HepG2 (cell line): Measurements from ENCODE around the gene CARD8. TPM values are rescaled to one million over a fixed set of nuclear protein-coding genes. Genes with fewer than 3 reads are reported as not detected.

Experiments
- ATAC-seq: fragments of 200-7000 bp; cut with Tn5 transposase; 3 replicates; pipeline ENCODE4 v1.9.1; 2020; ENCODE audit warnings: mild to moderate bottlenecking, moderate library complexity
- BruUV-seq: library from RNA; stranded (reverse); fragments of 400-500 nt; replicated peaks from 2 replicates; lab custom pipeline; 2021; lab: Mats Ljungman, UMichigan
- CTCF ChIA-PET: fragments of 300-600 bp; formaldehyde crosslinking; extraction: SDS; loops from one replicate; lab custom pipeline; 2021; ENCODE audit warnings: low total read pairs, inconsistent platforms, low intra/inter-chr PET ratio; lab: Yijun Ruan, JAX
- POLR2A ChIA-PET: fragments of 350-600 bp; sonication (Branson Sonifier 250); formaldehyde crosslinking; loops from one replicate; lab custom pipeline; 2020; ENCODE audit warnings: antibody characterized with exemption, inconsistent platforms; lab: Yijun Ruan, JAX
- DNase-seq: peaks from one replicate; pipeline ENCODE4 v3.0.0-alpha.2; 2015; ENCODE audit warnings: low spot score
- FAIRE-seq: peaks from 3 replicates; lab custom pipeline; 2011; peaks lifted over from hg19 to GRCh38; lab: Jason Lieb, UNC
- H2AFZ ChIP-seq: one replicate; pipeline ENCODE4 v1.6.1; 2011; ENCODE audit warnings: low read length, inconsistent platforms
- H3K27ac ChIP-seq: fragments of 300-600 bp; 3 replicates; pipeline ENCODE4 v1.8.0; 2011; ENCODE audit warnings: mixed run types, mild to moderate bottlenecking, mixed read lengths, low read length, inconsistent platforms; ENCODE audit not compliant: insufficient read depth; ENCODE audit errors: extremely low read length
- H3K27me3 ChIP-seq, 2 experiments: fragments of 200-600 bp in 1 of 2; 2 replicates in 1 of 2; 3 replicates in 1 of 2; pipeline versions ENCODE4 v1.6.0 to v1.8.0; 2011; ENCODE audit warnings: low read length in 2 of 2, mild to moderate bottlenecking in 2 of 2, moderate library complexity in 2 of 2, inconsistent platforms in 1 of 2; ENCODE audit not compliant: insufficient read depth in 2 of 2, control insufficient read depth in 1 of 2
- H3K36me3 ChIP-seq, 2 experiments: fragments of 200-600 bp in 1 of 2; replicated peaks in 1 of 2; 2 replicates in 1 of 2; 3 replicates in 1 of 2; pipeline versions ENCODE4 v1.5.1 to v1.8.0; 2011; ENCODE audit warnings: low read length in 2 of 2, inconsistent platforms in 1 of 2; ENCODE audit not compliant: insufficient read depth in 2 of 2, control insufficient read depth in 1 of 2
- H3K4me1 ChIP-seq: 2 replicates; pipeline ENCODE4 v1.5.1; 2012; ENCODE audit warnings: low read length, inconsistent platforms; ENCODE audit not compliant: insufficient read depth
- H3K4me2 ChIP-seq: 2 replicates; pipeline ENCODE4 v1.6.0; 2011; ENCODE audit warnings: low read depth, low read length, inconsistent platforms
- H3K4me3 ChIP-seq, 3 experiments: fragments of 200-600 bp in 1 of 3; sonication (generic), shearing (Covaris generic) in 1 of 3; replicated peaks in 1 of 3; 2 replicates each; pipeline ENCODE4 v1.5.1; 2011 to 2016; ENCODE audit warnings: low read length in 3 of 3, inconsistent platforms in 2 of 3, low read depth in 2 of 3, mild to moderate bottlenecking in 2 of 3, control low read depth in 1 of 3, mixed read lengths in 1 of 3; ENCODE audit not compliant: insufficient read depth in 1 of 3
- H3K79me2 ChIP-seq: one replicate; pipeline ENCODE4 v1.6.1; 2011; ENCODE audit warnings: low read length, inconsistent platforms; ENCODE audit not compliant: insufficient read depth
- H3K9ac ChIP-seq: 2 replicates; pipeline ENCODE4 v1.6.0; 2011; ENCODE audit warnings: mild to moderate bottlenecking, low read depth, low read length, inconsistent platforms; ENCODE audit not compliant: insufficient read depth
- H3K9me3 ChIP-seq: 2 replicates; pipeline ENCODE4 v1.5.1; 2012; ENCODE audit warnings: mild to moderate bottlenecking, low read length
- H4K20me1 ChIP-seq: 2 replicates; pipeline ENCODE4 v1.6.0; 2011; ENCODE audit warnings: inconsistent platforms, mild to moderate bottlenecking, low read length, moderate library complexity; ENCODE audit not compliant: insufficient read depth
- AGO2 ChIP-seq: fragments of 200-400 bp; formaldehyde crosslinking; optimal IDR thresholded peaks from 2 replicates; pipeline ENCODE3; 2017; ENCODE audit warnings: mild to moderate bottlenecking, low read depth, low read length, moderate library complexity
- FOXA3 ChIP-seq: IDR thresholded peaks from 2 replicates; pipeline ENCODE4 v1.6.1; 2016; ENCODE audit warnings: missing genetic modification reagents, missing compliant biosample characterization
- GABPA ChIP-seq, 2 experiments: IDR thresholded peaks; 2 replicates each; pipeline ENCODE4 v1.6.1; 2011 to 2016; ENCODE audit warnings: low read depth in 2 of 2, low read length in 1 of 2, missing biosample characterization in 1 of 2, missing genetic modification characterization in 1 of 2
- MTF1 ChIP-seq: sonication (generic); formaldehyde crosslinking; IDR thresholded peaks from 2 replicates; pipeline ENCODE4 v1.5.0; 2020; ENCODE audit warnings: missing genetic modification reagents
- ZBTB20 ChIP-seq: sonication (generic); formaldehyde crosslinking; IDR thresholded peaks from 2 replicates; pipeline ENCODE4 v1.8.1; 2023; ENCODE audit warnings: missing genetic modification reagents, low read depth, mild to moderate bottlenecking, borderline replicate concordance
- ZNF12 ChIP-seq: sonication (generic); formaldehyde crosslinking; IDR thresholded peaks from 2 replicates; pipeline ENCODE4 v1.5.0; 2020; ENCODE audit warnings: missing genetic modification reagents
- ZNF317 ChIP-seq: sonication (generic); formaldehyde crosslinking; IDR thresholded peaks from 2 replicates; pipeline ENCODE4 v1.5.0; 2020; ENCODE audit warnings: mild to moderate bottlenecking, missing genetic modification reagents
- ZNF33A ChIP-seq: sonication (generic); formaldehyde crosslinking; IDR thresholded peaks from 2 replicates; pipeline ENCODE4 v1.5.1; 2020; ENCODE audit warnings: missing genetic modification reagents, mild to moderate bottlenecking, moderate library complexity, borderline replicate concordance
- whole genome bisulfite sequencing: methylation state at CpG from one replicate; pipeline ENCODE4 v1.1.6; 2017; ENCODE audit warnings: low lambda C conversion rate; 5-methylcytosine and 5-hydroxymethylcytosine counted together
- in situ Hi-C: cut with HindIII; loops from 2 replicates; pipeline ENCODE4 v1.10.0; 2017; ENCODE audit warnings: low pct_unique_long_range_greater_than_20kb; ENCODE audit not compliant: extremely low pct_ligation_motif_present
- intact Hi-C: fragments of 100-400 bp; cut with micrococcal nuclease; formaldehyde crosslinking; loops from one replicate; pipeline ENCODE4 v1.10.0; 2022; ENCODE audit not compliant: unreplicated experiment
- polyA plus RNA-seq, 8 experiments: library from polyadenylated mRNA; depleted of rRNA in 3 of 8; stranded (reverse) in 7 of 8; unstranded in 1 of 8; fragments of >200 nt; fragmentation: Illumina TruSeq in 4 of 8; extraction: Trizol in 4 of 8; gene quantifications; 2 replicates each; pipeline versions ENCODE4 v1.2.1 to v1.2.3, GENCODE V29; 2011 to 2016; ENCODE audit warnings: low read depth in 4 of 8, missing spikeins in 1 of 8, mixed read lengths in 1 of 8; ENCODE audit not compliant: insufficient read depth in 1 of 8
- total RNA-seq, 5 experiments: library from RNA; depleted of rRNA; stranded (reverse); fragments of >200 nt; fragmentation: Illumina TruSeq; extraction: Trizol; gene quantifications; 2 replicates each; pipeline ENCODE4 v1.2.3, GENCODE V29; 2016; ENCODE audit warnings: low read depth in 1 of 5
- TF ChIP-seq, protein P1 (sequence below): sonication (generic); formaldehyde crosslinking; IDR thresholded peaks from 2 replicates; pipeline ENCODE4 v1.8.1; 2023; ENCODE audit warnings: mild to moderate bottlenecking, moderate library complexity, missing genetic modification reagents
- TF ChIP-seq, protein P2 (sequence below): sonication (generic); formaldehyde crosslinking; IDR thresholded peaks from 2 replicates; pipeline ENCODE4 v1.5.0; 2020; ENCODE audit warnings: mild to moderate bottlenecking, missing genetic modification reagents, moderate library complexity
- TF ChIP-seq, protein P3 (sequence below): sonication (generic); formaldehyde crosslinking; IDR thresholded peaks from 2 replicates; pipeline ENCODE4 v1.4.0; 2020; ENCODE audit warnings: mild to moderate bottlenecking, low read depth, missing genetic modification reagents

Gene CARD8
- total and polyA plus RNA-seq, 2 of the 13 experiments (the other 11 are each of a cell fraction or from before 2014, with no cell fraction given): 15.0 to 19.2 TPM

DNA sequence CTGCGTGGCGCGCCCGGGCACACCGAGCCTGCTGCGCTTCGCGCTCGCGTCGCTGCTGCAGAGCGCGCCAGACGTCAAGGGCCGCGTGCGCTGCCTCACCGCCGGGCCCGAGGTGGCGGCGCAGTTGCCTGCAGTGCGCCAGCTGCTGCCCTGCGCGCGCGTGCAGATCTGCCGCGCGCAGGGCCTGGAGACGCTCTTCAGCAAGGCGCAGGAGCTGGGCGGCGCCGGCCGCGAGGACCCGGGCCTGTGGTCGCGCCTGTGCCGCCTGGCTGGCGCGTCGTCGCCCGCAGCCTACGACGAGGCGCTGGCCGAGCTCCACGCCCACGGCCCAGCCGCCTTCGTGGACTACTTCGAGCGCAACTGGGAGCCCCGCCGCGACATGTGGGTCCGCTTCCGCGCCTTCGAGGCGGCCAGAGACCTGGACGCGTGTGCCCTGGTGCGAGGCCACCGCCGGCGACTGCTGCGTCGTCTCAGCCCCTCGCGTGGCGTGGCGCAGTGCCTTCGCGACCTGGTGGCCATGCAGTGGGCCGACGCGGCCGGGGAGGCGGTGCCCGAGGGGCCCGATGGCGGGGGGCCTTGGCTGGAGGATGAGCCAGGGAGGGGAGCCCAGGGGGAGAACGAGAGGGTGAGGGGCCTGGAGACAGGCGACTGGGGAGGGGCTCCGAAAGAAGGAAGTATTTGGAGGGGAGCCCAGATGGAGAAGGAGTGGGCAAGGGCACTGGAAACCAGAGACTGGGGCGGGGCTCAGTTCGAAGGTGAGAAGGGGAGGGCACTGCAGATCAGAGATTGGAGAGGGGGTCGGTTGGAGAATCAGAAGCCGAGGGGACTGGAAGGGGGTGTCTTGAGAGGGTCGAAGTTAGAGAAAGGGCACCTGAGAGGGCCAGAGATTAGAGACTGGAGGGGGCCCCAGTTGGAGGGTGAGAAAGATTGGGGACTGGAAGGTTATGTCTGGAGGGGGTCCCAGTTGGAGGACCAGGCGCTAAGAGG is 60.6 kb downstream of the CARD8 start:
- no peaks in the 10 kb centered on the region for H4K20me1 ChIP-seq
- no peaks in the 10 kb centered on the region for H3K9me3 ChIP-seq
- FAIRE-seq (no peak), ATAC-seq (no peak), DNase-seq (no peak)
- H3K27me3 ChIP-seq: no peaks in the 10 kb centered on the region
- H2AFZ ChIP-seq: no peak overlapping the region
- 90% methylated on average over 57 of the region's 95 CpGs for WGBS
- no peak for TF ChIP-seq GABPA (IDR thresholded peaks at IDR 0.05; ENCODE audit: low read depth, low read length)
- TF ChIP-seq GABPA (CRISPR knock-in tag; IDR thresholded peaks at IDR 0.05; ENCODE audit: low read depth): no peak
- TF ChIP-seq MTF1: no peak
- TF ChIP-seq AGO2: peak; percentile 55
- TF ChIP-seq ZBTB20 (CRISPR knock-in tag): no peak
- no peak overlapping the region for H3K27ac ChIP-seq
- no peaks in the 10 kb centered on the region for H3K79me2 ChIP-seq
- POLR2A ChIA-PET: no interaction called here
- intact Hi-C loops (no loop called here), in situ Hi-C loops (no loop called here)
- H3K4me2 ChIP-seq: no peak overlapping the region
- no peaks in the 10 kb centered on the region for H3K4me1 ChIP-seq
- BruUV-seq: no TSS peak
- H3K36me3 ChIP-seq: no peaks in the 10 kb centered on the region
- H3K4me3 ChIP-seq: no peak overlapping the region
- no peak overlapping the region for H3K9ac ChIP-seq
- CTCF ChIA-PET: no interaction called here

DNA sequence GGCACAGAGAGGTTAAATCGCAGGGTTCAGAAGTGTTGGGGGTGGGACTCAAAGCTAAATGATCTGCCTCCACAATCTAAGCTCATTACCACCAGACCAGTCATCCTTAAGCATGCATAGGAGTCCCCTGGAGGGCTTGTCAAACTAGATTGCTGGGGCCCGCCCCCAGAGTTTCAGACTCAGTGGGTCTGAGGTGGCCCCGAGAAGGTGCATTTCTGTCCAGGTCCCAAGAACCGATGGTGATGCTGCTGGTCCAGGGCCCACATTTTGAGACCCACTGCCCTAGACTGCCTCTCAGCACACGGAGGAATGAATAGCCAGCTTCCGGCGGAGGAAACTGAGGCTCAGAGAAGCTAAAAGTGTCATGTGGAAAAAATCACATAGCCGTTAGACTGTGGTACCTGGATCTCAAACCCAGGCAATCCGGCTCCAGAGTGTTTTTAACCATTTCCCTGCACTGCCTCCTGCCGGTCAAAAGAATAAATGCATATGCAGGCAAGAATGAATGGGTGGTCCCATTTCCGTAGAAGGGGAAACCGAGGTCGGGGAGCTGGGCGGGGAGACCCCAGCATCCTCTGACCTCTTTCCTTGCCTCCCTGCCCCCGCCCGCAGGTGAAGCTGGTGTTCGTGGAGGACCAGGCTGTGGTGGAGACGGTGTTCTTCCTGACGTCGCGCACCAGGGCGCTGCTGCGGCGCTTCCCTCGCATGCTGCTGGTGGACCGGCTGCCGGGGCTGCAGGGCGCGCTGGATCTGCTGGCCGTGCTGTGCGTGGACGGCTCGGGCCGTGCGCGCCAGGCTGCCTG is 61.5 kb downstream of the CARD8 start:
- ChIA-PET POLR2A (no interaction called here), CTCF (no interaction called here)
- intact Hi-C loops: no loop called here
- in situ Hi-C loops: no loop called here
- Histone ChIP-seq H3K4me2 (no peak overlapping the region), H4K20me1 (no peaks in the 10 kb centered on the region), H2AFZ (no peak overlapping the region), H3K79me2 (no peaks in the 10 kb centered on the region), H3K36me3 (no peaks in the 10 kb centered on the region), H3K9ac (no peak overlapping the region), H3K4me1 (no peaks in the 10 kb centered on the region), H3K9me3 (no peaks in the 10 kb centered on the region), H3K4me3 (no peak overlapping the region), H3K27me3 (no peaks in the 10 kb centered on the region), H3K27ac (no peak overlapping the region)
- ATAC-seq: no peak
- no TSS peak for BruUV-seq
- DNase-seq: peak; percentile 18
- 67% methylated on average over 18 of the region's 36 CpGs for WGBS
- FAIRE-seq: no peak
- TF ChIP-seq ZNF12 (CRISPR knock-in tag) (no peak), ZNF33A (CRISPR knock-in tag) (no peak), FOXA3 (CRISPR knock-in tag) (no peak), ZNF317 (CRISPR knock-in tag) (no peak)
- TF ChIP-seq, protein P1, sequence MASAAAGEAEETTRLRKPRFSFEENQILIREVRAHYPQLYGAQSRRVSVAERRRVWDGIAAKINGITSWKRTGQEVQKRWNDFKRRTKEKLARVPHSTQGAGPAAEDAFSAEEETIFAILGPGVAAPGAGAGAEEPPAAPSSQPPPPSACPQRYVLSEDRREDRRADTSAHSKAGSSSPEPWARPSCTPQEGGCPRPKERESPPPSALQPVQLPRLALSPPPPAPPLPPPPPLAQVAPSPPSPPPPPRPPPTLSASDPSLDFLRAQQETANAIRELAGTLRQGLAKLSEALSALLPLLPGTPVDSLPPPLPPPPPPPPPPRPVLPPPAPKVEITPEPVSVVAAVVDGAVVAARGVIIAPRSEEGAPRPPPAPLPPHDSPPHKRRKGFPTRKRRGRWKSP (CRISPR knock-in tag): no peak
- TF ChIP-seq, protein P2, sequence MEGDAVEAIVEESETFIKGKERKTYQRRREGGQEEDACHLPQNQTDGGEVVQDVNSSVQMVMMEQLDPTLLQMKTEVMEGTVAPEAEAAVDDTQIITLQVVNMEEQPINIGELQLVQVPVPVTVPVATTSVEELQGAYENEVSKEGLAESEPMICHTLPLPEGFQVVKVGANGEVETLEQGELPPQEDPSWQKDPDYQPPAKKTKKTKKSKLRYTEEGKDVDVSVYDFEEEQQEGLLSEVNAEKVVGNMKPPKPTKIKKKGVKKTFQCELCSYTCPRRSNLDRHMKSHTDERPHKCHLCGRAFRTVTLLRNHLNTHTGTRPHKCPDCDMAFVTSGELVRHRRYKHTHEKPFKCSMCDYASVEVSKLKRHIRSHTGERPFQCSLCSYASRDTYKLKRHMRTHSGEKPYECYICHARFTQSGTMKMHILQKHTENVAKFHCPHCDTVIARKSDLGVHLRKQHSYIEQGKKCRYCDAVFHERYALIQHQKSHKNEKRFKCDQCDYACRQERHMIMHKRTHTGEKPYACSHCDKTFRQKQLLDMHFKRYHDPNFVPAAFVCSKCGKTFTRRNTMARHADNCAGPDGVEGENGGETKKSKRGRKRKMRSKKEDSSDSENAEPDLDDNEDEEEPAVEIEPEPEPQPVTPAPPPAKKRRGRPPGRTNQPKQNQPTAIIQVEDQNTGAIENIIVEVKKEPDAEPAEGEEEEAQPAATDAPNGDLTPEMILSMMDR (CRISPR knock-in tag): peak; percentile 60
- TF ChIP-seq, protein P3, sequence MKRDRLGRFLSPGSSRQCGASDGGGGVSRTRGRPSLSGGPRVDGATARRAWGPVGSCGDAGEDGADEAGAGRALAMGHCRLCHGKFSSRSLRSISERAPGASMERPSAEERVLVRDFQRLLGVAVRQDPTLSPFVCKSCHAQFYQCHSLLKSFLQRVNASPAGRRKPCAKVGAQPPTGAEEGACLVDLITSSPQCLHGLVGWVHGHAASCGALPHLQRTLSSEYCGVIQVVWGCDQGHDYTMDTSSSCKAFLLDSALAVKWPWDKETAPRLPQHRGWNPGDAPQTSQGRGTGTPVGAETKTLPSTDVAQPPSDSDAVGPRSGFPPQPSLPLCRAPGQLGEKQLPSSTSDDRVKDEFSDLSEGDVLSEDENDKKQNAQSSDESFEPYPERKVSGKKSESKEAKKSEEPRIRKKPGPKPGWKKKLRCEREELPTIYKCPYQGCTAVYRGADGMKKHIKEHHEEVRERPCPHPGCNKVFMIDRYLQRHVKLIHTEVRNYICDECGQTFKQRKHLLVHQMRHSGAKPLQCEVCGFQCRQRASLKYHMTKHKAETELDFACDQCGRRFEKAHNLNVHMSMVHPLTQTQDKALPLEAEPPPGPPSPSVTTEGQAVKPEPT (CRISPR knock-in tag): no peak
